H54 (cell line): ENCODE measurements around the gene FBXW12.

Experiments
- DNase-seq: peaks from one replicate; pipeline ENCODE4 v3.0.0; 2011; ENCODE audit warnings: low spot score, mixed read lengths; ENCODE audit not compliant: insufficient read length
- FAIRE-seq: peaks from 3 replicates; lab custom pipeline; 2011; peaks lifted over from hg19 to GRCh38; lab: Jason Lieb, UNC
- POLR2A ChIP-seq: IDR thresholded peaks from 2 replicates; pipeline ENCODE4 v1.6.1; 2011; ENCODE audit warnings: low read depth, mild to moderate bottlenecking, low read length

FBXW12 gene

GRCh38 chr3:48408823-48409281, 36.8 kb downstream of the FBXW12 start:
- TF ChIP-seq POLR2A: no peak
- DNase-seq (no peak), FAIRE-seq (no peak)

GRCh38 chr3:48409291-48410201, 37.5 kb downstream of the FBXW12 start:
- TF ChIP-seq POLR2A: no peak
- FAIRE-seq (no peak), DNase-seq (no peak)

- no peak for TF ChIP-seq POLR2A
- FAIRE-seq (no peak), DNase-seq (no peak)
Measured at GRCh38 chr3:48410205-48411040, 38.4 kb downstream of the FBXW12 start.

- FAIRE-seq (no peak), DNase-seq (no peak)
- TF ChIP-seq POLR2A: no peak
Measured at GRCh38 chr3:48411041-48411588, 39.1 kb downstream of the FBXW12 start.

GRCh38 chr3:48411606-48412374, 39.8 kb downstream of the FBXW12 start:
- no peak for DNase-seq
- FAIRE-seq: no peak

GRCh38 chr3:48412375-48413001, 40.5 kb downstream of the FBXW12 start:
- no peak for DNase-seq
- no peak for FAIRE-seq
- TF ChIP-seq POLR2A: no peak

More at GRCh38 chr3:48411606-48412374, 39.8 kb downstream of the FBXW12 start:
- TF ChIP-seq POLR2A: no peak

GRCh38 chr3:48413086-48413485, 41.1 kb downstream of the FBXW12 start:
- FAIRE-seq (no peak), DNase-seq (no peak)
- TF ChIP-seq POLR2A: no peak

GRCh38 chr3:48413611-48414010, 41.6 kb downstream of the FBXW12 start:
- no peak for DNase-seq
- TF ChIP-seq POLR2A: no peak
- FAIRE-seq: no peak

GRCh38 chr3:48414376-48415250, 42.6 kb downstream of the FBXW12 start:
- DNase-seq (no peak), FAIRE-seq (no peak)
- TF ChIP-seq POLR2A: no peak

GRCh38 chr3:48415251-48415953, 43.4 kb downstream of the FBXW12 start:
- TF ChIP-seq POLR2A: no peak
- DNase-seq: no peak
- FAIRE-seq: no peak

- no peak for DNase-seq
- no peak for FAIRE-seq
- no peak for TF ChIP-seq POLR2A
Measured at GRCh38 chr3:48416091-48416505, 44.1 kb downstream of the FBXW12 start.
